Fibroblast of skin of left biceps (primary cell): Measurements from ENCODE around the gene TBC1D14.
"Not testable (repeated sequence)": the region's sequence is repeated elsewhere in the genome, so short reads cannot be mapped to it uniquely, and the experiment has no call there.

Source experiments
- DNase-seq, 2 experiments: peaks; one replicate each; pipeline ENCODE4 v3.0.0-alpha.2; 2013; ENCODE audit warnings: low read depth in 2 of 2

Gene TBC1D14

DNA sequence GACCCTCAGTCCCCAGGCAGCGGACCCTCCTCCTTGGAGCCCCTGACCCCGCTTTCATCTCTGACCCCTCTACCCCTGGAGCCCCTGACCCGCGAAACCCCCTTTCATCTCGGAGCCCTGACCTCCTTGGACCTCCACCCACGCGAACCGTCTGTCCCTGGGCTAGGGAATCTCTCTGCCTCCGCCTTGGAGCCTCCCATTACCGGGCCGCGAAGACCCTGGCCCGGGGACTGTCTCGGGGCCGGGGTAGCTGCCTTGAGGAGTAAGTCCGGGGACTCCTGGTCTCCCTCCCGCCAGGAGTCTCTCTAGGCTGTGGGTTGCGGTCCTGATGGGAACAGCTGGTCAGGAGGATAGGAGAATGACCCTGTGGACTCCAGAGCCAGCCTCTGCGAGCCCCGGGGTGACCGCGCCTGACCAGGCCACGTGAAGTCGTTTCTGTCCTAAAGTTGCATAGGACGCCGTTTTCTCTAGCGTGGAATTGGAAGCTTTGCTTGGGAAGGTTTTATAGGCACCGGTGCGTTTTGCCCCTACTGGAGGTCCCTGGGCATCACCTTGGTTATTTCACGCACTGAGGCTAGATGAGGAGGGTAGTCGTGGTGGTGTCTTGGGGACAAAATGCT is 824 bp downstream of the TBC1D14 start:
- DNase-seq, result no peak

DNA sequence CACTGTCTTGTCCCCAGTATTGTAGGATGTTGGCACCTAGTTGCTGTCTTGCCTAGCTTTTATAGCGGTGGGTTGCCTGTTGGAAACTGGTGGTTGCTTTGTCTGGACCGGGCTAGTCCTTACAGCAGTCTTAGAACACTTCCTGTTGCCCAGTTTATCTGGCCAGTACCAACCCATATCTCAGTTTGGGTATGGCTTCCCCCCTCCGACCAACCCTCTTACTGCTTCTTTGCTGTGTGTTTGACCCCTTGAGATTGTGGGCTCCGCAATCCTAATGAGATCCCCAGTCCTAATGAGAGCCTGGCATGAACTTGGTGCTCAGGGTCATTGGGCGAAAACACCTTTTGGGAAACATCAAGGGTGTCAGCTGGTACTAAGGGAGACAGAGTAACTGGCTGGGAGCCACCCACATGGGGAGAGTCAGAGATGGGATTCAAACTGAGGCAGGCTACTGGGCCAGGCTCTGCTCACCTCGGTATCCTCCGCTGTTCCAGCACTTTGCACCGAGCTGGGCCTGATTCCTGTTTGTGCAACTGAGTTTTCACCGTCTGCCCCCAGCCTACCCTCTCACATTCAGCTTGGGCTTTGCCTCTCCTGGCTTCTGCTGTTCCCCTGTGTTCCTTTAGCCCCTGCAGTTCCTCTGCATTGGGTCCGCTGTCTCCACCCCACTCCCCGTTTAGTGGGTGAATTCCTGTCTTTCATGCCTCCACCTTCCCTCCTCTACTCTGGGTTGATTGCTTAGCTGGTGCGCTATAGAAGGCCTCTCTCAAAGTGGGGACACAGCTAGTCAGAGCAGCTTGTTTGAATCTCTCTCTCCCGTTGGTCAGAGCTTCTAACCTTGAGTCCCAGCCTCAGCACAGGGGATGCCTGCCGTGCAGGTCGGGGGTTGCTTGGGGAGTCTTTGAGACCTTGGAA is 1.6 kb downstream of the TBC1D14 start:
- DNase-seq, result no peak

DNA sequence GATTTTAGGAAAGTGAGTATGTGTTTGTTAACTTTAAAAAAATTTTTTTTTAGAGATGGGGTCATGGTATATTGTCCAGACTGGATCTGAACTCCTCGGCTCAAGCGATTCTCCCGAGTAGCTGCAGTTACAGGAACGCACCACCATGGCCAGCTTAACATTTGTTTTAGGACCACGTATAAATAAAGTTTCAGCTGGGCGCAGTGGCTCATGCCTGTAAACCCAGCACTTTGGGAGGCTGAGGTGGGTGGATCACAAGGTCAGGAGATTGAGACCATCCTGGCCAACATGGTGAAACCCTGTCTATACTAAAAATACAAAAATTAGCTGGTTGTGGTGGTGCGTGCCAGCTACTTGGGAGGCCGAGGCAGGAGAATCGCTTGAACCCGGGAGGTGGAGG is 2.3 kb downstream of the TBC1D14 start:
- not testable (repeated sequence) for DNase-seq

DNA sequence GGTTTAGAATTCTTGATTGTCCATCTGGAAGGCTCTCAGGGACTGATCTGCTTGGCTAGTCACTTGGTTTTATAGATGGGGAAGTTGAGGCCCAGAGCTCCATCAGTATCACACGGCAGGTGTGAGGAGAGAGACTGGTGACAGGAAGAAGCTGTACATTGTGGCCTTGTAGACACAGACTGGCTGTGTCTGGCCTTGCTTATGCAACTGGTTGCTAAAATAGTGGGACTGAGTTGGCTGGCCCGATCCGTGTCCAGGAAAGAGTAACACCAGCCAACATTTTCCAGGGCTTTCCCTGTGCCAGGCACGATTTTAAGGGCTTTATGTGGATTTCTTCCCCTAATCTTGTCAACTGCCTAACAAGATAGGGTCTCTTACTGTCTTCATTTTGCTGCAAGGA is 2.8 kb downstream of the TBC1D14 start:
- no peak for DNase-seq

DNA sequence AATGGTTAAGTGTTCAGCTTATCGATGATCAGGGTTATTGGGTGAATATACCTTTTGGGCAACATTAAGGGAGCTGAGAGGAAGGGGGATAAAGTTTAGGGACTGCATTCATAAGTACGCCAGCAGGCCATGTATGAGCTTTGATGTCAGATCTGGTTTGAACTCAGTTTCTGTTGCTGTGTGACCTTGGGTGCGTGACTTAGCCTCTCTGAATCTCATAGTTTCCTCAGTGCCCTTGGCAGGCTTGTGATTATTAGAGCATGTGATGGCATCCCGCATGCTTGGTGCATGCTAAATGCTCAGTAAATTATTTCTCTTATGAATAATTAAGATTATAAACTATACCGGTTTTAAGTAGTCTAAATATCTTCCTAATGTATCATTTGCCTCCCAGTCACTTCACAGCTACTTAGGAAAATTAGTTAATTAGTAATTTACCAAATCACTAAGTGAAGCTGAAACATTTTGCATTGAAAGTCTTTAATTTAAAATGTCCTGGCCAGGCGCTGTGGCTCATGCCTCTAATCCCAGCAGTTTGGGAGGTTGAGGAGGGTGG is 3.8 kb downstream of the TBC1D14 start:
- no peak for DNase-seq

DNA sequence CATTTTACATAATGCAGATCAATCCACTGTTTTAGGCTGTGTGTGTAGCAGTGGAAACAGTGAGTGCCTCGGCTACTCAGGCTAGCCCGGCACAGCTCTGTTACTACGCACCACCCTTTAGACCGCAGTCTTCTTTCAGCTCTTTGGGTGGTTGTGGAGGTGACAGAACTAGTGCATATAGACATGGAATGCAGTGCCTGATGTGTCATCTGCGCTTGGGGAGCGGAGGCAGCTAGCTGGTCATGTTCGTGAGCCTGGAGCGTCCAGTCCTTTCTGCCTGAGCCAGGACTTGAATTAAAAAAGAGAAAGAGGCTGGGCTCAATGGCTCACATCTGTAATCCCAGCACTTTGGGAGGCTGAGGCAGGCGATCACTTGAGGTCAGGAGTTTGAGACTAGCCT is 4.8 kb downstream of the TBC1D14 start:
- no peak for DNase-seq

DNA sequence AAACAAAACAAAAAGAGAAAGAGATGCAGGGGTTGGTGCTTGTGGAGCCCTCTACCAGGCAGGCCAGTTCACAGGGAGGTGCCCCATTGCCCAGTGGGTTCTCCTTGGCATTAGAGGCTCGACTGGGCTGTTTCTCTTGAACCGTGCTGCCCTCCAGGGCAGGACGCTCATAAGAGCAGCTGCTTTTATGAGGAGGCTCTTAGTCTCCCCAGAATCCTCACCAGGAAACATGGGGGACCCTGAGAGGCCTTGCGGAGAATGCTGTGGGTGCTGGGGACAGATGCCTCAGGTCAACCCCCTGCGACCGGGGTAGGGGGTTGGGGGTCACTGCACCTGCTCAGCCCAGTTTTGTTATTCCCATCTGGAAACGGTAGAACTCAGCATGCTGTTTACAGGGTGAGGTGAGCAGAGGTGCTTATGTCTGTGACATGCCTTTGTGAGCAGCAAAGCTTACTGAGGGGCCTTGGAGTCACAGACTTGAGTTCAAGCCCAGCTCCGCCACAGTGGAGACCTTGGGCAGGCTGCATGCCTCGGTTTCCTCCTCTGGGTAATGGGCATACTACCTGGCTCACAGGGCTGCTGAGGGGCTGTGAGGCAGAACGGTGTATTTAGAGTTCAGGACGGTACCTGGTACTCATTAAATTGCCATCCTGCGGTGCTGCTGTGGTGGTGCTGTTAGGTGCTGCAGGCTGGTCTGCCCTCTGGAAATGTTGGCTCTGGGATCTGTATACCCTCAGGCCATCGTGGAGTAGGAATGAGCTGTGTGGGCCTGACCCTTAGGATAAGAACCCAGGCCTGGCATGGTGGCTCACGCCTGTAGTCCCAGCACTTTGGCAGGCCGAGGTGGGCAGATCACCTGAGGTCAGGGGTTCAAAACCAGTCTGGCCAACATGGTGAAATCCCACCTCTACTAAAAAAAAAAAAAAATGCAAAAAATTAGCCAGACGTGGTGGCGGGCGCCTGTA is 5.7 kb downstream of the TBC1D14 start:
- DNase-seq, result no peak

DNA sequence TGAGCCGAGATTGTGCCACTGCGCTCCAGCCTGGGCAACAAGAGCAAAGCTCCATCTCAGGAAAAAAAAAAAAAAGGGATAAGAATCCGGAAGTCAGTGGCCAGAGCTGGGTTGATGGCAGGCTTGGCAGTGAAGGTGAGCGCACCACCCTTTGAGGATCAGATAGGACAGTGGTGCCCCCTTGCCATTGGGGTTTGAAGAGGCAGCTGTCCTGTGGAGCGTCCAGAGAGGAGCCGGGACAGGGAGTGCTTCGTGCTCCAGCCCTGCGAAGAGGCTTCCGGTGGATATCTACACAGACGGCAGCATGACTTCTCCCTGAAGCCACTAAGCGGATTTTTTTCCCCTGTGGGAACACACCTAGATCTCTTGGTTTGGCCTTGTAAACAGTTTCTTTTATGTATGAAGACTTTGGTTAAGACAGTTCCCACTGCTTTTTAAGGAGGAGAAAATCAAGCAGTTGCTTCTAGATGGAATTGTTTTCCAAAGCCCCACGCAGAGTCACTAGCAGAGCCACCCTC is 6.5 kb downstream of the TBC1D14 start:
- DNase-seq, result no peak

DNA sequence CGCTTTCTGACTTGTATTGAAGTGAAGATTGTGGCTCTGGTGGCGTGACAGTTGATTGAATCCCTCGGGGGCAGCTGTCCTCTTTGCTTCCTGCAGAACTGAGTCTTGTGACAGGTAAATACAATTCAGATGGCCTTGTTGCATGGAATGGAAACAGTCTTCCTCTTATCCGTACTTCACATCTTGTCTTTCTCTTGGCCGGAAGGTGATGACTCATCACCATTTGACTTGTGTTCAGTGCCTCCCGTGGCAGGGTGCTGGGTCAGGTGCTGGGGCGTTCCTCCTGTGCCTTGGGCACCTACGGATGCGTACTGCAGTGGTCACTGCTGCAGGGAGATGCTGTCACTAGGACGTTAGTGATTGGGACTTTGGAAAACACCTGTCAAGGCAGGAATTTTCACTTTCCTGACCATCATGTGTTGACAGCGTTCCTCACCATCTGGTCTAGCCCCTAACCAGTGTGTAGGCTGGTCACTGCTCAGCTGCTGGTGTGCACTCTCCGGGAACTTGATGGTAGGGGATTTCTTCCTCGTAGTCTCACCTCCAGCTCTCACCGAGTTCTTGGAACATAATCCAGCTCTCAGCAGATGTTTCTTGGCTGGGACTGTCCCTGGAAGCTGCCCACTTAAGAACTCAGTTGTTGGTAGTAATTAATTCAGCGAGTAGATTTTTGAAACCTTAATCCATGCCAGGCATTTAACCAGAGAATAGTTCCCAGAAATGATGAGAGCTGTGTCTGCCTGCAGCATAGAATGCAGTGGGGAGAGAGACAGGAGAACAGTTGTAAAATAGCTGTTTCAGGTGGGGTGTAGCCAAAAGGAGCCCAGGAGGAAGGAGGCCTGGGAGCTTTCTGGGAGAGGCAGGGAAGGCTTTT is 7.2 kb downstream of the TBC1D14 start:
- no peak for DNase-seq

DNA sequence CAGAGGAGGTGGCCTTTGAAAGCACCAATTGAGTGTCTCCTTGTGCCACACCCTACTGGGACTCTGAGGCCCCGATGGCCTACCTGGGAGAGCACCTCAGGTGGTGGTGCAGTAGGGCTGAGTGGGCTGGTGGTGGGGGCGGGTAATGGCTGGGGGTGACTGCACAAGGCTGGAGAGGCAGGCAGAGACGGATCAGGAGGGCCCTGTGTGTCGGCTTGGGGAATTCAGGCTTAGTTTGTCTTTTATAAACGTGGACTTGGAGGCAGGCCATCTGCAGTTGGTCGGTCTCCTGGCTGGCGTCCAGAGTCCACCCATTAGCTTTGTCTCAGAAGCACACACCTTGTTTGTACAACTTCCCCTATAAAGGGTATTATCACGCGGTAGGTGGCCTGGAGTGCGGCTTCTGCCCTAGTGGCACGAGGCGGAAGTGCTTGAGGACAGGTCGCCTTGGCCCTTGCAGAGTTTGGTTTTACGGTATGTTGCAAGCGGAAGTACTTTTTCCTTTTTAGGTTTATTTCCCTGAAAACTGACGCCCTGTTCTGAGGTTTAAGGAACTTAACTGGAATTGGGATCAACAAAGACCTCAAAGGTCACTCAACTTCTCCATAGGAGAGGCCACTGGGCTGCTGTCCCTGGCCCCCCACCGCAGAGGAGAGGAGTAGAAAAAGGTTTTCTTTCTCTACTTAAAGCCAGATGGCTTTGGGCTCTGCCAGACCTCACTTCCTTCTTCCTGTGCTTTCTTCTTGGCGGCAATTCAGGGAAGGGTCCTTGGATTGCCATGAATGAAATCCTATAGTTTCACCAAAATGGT is 8.0 kb downstream of the TBC1D14 start:
- no peak for DNase-seq

DNA sequence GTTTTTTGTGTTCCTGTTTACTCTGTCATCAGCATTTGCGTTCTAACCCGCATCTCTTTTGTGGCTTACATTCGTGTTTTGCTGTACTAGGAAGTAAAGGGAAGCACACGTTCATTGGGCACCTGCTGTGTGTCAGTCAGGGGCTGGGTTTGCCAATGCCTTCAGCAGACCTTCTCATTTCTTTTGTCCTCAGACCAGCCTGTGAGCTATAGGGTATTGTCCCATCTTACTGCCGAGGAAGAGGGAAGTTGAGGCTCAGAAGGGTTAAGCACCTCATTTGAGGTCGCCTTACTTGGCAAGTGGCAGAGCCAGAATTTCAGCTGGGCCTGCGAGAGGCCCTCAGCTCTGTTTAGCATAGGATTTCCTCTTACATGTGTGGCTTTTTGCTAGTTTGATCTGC is 8.7 kb downstream of the TBC1D14 start:
- DNase-seq, result no peak

DNA sequence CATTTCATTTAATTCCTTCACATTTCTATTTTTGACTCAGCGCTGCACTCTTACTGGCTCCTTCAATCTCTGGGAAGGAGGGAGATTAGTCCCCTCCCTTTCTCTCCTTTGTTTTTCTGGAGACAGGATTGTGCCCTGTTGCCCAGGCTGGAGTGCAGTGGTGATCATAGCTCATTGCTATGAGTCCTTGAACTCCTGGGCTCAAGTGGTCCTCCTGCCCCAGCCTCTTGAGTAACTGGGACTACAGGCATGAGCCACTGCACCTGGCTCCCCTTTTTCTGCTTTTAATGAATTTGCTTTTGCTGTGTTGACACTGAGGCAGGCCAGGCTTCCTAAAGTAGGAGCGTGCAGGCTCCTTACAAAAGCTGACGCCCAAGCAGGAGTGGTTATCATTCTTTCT is 10.5 kb downstream of the TBC1D14 start:
- DNase-seq, result no peak

DNA sequence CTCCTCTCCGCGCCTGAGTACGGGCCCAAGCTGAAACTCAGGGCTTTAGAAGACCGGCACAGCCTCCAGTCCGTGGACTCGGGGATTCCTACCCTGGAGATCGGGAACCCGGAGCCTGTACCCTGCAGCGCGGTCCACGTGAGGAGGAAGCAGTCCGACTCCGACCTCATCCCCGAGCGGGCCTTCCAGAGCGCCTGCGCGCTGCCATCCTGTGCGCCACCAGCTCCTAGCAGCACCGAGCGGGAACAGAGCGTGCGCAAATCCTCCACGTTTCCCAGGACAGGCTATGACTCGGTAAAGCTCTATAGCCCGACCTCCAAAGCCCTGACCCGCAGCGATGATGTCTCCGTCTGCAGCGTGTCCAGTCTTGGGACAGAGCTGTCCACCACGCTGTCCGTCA is 13.9 kb downstream of the TBC1D14 start:
- no peak for DNase-seq

DNA sequence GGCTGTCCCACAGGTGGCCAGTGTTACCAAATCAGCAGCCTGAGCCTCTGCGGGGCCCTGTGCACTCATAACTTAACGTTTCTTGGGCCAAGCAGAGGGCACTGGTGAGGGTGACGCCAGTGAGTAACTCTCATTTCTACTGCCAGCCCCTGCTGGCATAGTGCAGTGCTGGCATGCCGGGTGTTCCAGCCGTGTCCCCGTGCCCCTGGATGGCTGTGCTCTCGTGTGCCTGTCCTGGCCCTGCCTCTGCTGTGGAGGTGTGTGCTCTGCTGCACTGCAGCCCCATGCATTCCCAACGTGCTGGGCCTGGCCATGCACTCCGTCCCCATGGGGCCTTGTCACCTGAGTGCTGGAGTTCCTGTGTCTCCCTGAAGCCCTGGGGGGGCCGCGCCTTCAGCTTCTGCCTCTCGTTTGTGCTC is 14.7 kb downstream of the TBC1D14 start:
- DNase-seq, result no peak

DNA sequence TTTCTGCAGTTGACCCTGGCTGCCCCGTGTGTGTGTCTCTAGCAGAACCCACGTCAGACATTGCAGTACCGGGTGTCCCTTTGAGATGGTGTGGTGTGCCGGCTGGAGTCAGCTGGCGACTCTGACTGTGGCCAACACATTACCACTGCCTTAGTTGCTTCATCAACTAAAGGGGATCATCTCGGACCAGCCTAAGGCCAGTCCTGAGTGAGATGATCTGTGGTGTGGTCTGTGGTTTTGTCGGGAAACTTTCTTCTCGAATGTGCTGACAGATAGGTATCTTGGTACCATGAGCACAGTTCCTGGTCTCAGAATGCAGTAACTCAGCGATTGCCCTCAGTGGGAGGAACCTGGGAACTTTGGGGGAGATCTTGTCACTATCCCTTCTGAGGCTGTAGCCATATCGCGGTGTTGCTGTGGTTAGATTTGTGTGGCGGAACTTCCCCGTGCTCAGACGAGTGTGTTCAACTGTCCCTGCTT is 15.8 kb downstream of the TBC1D14 start:
- DNase-seq, result no peak

DNA sequence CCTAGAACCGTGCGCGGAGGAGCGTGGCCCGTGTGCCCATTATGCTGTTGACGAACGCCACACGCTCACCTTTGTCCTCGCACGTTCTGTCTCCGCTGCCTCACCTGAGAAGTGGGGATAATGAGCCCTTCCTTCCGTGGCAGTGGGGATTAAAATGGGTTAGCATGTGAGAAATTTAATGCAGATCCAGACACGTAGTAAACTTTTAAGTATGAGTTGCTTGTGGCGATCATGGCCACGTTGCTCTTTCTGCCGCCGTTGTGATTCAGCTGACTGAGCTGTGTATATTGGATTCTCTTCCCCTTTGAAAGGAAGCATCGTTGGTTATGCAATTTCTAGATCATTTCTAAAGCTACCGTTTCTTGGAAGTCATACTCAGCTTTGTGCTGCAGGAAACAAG is 16.5 kb downstream of the TBC1D14 start:
- no peak for DNase-seq

DNA sequence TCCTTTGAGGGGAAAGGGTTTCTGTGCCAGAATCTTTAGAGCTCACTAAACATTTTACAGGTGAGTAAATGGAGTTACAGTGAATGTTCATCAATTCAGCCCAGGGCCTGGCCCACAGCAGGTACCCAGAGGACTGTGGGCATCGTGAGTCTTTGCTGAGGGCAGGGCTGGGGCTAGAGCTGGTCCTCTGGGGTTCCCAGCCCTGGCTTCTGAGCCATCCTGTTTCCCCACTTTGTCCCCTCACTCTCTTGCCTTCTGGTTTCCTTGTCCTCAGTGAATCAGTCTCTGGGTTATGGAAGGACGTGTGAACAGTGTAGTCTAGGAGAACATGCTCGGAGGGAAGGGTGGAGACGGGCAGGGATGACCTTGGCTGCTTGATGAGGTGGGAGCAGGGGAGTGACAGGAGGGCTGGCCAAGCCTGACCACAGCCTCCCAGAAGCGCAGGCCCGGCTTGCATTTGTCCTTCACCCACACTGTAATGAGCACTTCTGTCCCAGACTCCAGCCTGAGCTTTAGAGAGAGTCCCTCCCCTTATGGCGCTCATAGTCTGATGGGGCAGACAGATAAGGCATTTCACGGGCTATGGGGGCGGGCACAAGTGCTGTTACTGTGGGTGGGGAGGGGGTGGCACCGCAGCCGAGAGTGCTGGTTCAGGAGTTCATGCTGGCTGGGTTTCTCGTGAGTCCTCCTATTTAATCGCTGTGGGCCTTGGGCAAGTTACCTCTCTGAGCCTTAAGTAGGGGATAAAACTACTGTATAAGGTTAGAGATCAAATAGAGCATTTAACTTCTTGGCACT is 17.3 kb downstream of the TBC1D14 start:
- DNase-seq, result no peak

DNA sequence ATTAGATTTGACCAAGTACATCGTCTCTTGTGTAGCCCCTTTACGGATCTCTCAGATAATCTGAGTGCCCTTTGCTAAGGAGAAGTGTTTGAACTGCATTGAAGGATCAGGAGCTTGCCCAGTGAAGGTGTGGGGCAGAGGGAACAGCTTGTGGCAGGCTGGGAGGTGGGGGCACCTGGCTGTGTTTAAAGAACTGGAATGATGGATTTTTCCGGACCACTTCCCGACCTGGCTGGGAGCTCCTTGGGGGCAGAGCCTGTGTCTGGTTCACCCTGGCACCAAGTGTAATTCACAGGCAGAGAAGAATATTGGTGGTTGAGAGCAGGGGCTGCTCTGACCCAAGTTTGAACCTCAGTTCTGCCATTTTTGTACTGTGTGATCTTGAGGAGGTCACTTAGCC is 18.5 kb downstream of the TBC1D14 start:
- DNase-seq, result no peak

DNA sequence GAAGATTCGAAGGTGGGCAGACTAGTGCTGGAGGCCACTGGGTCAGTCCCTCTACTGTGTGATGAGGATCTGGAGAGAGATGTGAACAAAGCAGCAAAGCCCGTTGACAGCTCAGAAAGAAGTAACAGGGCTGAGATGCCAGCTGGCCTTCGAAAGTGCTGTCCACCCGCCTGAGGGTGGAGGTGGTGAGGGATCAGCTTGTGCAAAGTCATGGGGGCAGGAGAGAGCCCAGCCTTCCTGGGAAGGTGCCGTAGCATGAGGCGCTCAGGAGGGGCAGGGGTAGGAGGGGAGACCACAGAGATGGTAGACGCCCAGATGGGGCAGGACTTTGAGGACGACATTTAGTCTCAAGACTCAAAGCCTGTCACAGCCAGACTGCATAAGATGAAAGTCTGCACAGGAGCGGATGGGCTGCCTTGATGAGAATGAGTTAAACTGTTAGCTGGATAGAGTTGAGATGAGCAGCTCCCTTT is 19.7 kb downstream of the TBC1D14 start:
- DNase-seq, result no peak
